ENCODE measurements around the gene PGP.
A peak's percentile ranks its signal among the peaks of the same experiment; 100 is the strongest.

The PGP gene

DNA sequence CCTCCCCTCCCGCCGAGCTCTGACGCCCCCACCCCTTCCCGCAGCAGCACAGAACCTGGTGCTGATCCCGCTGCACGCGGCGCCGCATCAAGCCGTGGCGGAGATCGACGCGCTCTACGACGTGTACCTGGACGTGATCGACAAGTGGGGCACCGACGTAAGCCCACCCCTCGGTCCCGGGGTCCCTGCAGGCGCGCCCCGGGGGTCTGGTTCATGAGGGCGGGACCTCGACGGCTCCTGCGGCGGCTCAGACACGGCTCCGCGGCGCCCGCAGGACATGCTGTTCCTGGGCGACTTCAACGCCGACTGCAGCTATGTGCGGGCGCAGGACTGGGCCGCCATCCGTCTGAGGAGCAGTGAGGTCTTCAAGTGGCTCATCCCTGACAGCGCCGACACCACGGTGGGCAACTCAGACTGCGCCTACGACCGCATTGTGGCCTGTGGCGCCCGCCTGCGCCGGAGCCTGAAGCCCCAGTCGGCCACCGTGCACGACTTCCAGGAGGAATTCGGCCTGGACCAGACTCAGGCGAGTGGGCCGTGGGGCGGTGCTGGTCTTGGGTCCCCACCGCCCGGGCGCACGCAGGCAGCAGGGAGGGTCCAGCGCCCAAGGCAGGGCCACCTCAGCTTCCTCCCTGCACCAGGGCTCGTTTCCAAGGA, 23.0 kb upstream of the PGP start:
- peak; percentile 43 for DNase-seq (ENCODE audit: low read depth, low spot score)

DNA sequence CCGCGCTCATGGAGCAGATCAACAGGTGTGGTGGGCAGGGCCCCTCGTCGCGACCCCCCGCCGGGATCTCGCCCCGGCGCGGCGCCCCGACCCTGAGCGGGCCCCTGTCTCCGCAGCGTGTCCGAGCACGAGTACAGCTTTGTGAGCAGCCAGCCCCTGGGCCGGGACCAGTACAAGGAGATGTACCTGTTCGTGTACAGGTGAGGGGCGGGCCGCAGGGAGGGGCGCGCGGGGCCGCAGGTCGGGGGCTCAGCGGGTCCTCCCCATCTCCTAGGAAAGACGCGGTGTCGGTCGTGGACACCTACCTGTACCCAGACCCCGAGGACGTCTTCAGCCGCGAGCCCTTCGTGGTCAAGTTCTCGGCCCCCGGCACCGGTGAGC, 22.5 kb upstream of the PGP start:
- no peak for DNase-seq (ENCODE audit: low read depth, low spot score)

DNA sequence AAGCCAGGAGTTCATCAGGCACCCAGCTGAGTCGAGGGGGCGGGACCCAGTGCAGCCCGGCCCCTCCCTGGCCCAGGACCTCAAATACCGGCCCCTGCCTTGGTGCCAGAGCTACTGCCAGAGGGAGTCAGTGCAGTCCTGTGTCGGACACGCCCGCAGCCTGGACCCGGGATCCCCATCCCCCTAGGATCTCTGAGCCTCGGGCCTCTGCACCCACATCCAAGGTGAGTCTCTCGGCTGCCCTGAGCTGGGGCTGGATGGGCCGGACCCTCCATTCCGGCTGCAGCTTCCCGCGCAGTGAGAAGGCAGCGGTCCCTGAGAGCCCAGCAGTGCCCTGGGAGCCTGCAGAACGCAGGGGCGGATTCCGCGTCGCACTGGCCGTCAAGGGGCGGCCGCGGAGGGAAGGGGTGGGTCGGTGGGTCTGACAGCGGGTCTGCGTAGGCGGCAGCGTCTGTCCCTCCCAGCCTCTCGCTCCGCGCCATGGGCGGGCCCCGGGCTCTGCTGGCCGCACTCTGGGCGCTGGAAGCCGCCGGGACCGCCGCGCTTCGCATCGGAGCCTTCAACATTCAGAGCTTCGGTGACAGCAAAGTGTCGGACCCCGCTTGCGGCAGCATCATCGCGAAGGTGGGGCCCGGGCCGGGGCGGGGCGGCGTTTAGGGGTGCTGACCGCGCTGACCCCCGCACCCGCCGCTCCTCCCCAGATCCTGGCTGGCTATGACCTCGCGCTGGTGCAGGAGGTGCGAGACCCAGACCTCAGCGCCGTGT, 21.9 kb upstream of the PGP start, which contains the start of gene DNASE1L2:
TSS of gene DNASE1L2 (plus strand) at position 108 of the 765 bp plus-strand sequence. CDS start at position 481, 373 bp downstream.
- DNase-seq (ENCODE audit: low read depth, low spot score): peak; percentile 57

DNA sequence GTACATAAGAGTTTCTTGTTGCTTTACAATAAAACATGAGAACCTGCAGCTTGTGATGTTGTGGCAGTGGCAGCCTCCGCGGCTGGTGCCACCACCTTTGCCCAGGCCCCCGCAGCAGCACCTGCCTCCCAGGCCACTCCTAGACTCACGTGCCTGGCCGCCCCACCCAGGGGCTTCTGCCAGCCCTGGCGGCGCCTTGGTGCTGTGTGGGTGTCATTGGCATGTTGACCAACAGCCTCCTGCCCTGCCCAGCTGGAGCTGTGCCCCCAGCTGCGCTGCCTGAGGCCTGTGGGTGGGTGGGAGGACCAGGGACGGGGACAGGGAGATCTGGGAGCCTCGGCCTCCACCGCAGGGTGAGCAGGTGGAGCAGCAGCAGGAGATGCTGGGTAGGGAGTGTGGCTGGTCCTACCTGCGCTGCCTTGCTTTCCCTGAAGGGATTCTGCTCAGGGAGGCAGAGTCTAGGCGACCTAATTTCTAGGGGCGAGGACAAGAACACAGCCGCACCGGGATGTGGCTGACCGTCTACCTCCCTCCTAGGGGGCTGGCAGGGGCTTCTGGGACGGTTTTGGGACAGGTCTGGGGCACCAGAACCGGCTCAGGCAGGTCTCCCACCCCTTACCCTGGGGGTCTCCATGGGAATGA, 21.2 kb upstream of the PGP start:
- no peak for DNase-seq (ENCODE audit: low read depth, low spot score)

DNA sequence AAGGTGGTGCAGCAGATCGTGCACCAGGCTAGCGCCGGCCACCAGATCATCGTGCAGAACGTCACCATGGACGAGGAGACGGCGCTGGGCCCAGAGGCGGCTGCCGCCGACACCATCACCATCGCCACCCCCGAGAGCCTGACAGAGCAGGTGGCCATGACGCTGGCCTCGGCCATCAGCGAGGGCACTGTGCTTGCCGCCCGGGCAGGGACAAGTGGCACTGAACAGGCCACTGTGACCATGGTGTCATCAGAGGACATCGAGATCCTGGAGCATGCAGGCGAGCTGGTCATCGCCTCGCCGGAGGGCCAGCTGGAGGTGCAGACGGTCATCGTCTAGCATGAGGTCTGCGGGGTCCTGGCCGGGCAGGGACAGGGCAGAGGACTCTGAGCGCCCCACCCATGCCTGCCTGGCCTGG, 20.6 kb upstream of the PGP start:
- DNase-seq (ENCODE audit: low read depth, low spot score): no peak

DNA sequence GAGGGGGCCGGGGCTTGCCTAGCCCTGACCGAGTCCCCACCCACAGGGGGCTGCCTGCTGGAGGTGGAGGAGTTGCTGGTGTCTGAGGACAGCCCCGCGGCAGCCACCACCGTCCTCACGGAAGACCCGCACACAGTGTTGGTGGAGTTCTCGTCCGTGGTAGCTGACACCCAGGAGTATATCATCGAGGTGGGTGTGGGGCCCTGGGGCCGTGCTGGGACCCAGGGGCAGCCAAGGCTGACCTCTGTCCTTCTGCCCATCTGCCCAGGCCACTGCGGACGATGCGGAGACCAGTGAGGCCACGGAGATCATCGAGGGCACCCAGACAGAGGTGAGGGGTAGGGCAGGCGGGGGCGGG, 20.2 kb upstream of the PGP start:
- no peak for DNase-seq (ENCODE audit: low read depth, low spot score)

DNA sequence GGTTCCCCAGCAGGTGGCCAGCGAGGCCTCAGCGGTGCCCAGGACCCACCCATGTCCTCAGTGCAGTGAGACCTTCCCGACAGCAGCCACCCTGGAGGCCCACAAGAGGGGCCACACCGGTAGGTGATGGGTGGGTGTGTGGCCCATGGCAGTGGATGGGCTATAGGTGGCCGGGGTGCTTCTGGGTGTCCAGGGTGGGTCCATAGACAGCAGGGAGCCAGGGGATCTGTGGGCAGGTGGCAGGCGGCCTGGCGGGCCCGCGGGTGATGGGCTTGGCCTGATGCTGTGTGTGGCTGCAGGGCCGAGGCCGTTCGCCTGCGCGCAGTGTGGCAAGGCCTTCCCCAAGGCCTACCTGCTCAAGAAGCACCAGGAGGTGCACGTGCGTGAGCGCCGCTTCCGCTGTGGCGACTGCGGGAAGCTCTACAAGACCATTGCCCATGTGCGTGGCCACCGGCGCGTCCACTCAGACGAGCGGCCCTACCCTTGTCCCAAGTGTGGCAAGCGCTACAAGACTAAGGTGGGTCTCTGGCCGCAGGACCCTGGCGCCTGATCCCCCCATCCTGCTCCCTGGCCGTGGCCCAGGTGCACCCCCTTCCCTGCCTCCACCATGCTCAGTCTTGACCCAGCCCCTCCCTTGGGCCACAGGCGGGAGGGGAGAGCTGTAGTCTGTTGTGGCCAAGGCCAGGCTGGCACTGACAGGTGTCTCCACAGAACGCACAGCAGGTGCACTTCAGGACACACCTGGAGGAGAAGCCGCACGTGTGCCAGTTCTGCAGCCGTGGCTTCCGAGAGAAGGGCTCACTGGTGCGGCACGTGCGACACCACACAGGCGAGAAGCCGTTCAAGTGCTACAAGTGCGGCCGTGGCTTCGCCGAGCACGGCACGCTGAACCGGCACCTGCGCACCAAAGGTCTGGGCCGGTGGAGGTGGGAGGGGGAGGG, 19.5 kb upstream of the PGP start:
- no peak for DNase-seq (ENCODE audit: low read depth, low spot score)

DNA sequence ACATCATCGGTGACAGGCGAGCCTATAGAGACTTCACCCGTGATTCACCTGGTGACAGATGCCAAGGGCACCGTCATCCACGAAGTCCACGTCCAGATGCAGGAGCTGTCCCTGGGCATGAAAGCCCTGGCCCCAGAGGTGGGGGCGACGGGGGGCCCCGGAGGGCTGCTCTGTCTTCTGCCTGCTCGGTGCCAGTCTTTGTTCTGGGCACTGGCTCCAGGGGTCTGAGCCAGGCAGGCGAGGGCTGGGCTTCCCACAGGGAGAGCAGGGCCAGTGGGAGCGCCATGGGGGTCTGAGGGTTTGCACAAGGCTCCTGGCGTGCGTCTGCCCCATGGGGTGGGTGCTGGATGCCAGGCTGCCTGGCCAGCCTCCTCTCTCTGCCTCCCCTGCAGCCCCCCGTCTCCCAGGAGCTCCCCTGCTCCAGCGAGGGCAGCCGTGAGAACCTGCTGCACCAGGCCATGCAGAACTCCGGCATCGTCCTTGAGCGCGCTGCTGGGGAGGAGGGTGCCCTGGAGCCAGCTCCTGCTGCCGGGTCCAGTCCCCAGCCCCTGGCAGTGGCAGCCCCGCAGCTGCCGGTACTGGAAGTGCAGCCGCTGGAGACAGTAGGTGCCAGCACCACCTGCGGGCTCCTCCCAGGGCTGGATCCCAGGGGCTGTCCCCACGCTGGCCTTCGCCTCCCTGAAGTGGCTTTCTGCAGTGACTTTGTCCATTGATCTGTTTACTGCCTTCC, 18.6 kb upstream of the PGP start:
- no peak for DNase-seq (ENCODE audit: low read depth, low spot score)

DNA sequence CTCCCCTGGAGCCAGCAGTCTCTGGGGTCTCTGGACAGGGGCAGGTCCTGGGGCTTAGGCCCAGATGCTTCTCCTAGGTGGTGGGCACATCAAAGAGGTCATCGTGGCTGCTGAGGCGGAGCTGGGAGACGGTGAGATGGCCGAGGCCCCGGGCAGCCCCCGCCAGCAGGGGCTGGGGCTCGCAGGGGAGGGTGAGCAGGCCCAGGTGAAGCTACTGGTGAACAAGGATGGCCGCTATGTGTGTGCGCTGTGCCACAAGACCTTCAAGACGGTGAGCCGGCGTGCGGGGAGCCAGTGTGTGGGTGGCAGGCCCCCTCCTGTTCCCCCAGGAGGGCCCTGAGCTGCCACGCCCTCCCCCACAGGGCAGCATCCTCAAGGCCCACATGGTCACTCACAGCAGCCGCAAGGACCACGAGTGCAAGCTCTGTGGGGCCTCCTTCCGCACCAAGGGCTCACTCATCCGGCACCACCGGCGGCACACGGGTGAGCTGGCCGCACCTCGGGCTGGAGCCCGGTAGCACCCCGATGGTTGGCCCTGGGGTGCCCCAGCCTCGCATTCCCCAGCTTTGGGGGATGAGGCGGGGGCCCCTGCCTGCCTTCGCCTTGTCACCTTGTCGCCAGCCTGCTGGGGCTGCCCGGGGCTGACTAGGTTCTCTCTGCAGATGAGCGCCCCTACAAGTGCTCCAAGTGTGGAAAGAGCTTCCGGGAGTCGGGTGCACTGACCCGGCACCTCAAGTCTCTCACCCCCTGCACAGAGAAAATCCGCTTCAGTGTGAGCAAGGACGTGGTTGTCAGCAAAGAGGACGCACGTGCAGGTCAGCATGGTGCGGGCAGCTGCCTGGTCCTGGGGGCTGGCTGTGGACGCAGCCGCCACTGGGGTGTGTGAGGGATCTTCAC, 17.7 kb upstream of the PGP start:
- DNase-seq (ENCODE audit: low read depth, low spot score): no peak

DNA sequence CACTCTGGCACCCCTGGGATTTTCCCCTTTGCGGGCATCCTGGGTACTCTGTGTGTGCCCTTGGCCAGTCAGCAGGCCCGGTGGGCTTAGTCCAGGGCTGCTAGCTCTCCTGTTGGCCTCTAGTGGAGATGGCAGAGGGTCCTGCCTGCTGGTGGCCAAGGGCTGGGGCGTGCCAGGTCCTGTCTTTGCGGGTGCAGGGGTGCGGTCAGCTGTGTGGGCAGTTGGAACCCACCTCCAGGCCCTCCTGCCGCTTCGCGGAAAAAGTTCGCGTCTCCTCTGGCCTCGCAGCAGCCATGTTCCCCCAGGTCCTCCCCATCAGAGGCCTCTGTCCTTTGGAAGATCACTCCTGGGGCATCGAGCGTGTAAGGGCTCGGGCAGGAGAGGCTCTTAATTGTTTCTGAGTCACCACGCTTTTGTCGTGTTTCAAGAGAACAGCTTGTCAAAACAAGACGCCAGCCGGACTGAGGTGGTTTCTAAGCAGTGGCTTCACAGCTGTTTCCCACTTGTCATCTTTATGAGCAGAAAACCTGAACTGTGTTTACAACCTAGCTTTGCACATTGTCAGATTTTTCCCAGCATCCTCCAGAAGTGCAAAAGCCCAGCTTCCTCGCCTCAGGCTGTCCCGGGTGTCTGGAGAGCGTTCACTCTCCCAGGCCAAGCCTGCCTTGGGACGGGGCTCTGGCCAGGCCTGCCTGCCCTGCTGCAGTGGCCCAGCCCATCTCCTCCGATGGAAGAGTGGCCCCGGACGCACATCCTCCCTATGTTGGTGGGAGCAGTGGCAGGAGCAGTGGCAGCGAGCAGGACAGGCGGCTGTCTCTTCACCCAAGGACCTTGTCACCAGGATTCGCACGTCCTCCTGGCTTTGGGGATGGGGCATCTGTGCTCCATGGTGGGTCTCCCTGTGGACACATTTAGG, 16.6 kb upstream of the PGP start:
- DNase-seq (ENCODE audit: low read depth, low spot score): peak; percentile 68

DNA sequence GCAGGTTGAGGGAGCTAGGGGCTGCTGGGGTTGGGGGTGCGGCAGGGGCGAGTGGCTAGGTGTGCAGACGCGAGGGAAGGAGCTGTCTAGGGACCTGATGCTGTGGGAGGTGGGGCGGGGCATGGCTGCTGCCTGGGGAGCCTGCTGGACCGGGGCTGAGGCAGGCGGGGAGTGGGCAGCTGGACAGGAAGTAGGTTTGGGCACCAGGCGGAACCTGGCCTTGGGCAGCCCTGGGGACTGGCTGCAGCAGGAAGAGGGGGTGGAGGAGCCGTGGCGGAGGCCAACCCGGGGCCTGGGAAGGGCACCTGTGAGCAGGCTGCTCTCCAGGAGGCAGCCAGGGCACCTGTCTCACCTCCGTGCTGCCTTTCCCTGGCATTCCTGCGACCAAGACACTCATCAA, 15.7 kb upstream of the PGP start:
- DNase-seq (ENCODE audit: low read depth, low spot score): no peak

DNA sequence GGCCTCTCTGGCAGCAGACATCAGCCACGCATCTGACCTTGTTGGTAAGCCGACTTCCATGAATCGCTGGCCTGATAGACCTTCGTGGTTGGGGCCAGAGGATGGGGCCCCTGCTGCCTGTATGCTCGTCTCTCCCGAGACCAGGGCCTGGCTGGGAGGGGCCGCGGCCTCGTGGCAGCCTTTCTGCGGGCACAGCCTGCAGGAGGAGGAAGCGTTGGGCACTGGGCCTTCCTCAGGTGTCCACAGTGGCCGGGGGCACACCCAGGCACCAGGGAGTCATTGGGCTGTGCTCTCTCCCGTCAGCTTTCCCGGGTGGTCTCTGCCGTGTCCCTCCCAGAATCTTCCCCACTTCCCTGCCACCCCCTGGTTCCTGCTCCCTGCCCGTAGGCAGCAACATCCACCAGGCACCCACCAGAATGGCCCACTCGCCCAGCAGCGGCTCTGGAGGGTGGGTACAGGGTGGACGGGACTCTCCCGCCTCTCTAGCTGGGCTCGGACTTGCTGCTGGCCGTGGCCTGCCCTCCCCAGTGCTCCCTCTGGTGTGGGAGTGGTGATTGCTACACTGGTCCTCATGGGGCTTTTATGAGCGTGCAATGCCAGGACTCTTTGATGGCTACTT, 15.1 kb upstream of the PGP start:
- DNase-seq (ENCODE audit: low read depth, low spot score): no peak

DNA sequence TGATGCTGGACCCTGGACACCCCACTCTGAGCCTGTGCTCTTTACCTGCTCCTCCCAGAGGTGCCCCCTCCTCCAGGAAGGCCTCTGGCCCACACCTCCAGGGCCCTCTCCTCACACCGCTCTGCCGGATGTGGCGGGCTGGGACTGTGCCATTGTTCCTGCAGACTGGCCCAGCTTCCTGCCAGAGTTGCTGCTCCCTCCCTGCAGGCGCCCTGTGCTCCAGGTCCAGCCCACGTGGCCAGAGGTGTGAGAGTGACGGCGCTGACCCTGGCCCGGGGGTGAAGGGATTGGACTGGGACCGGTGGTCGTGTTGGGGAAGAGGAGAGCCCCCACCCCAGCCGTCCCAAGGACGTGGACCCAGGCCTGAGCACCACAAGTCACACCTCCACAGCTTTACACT, 14.5 kb upstream of the PGP start:
- DNase-seq (ENCODE audit: low read depth, low spot score): no peak

DNA sequence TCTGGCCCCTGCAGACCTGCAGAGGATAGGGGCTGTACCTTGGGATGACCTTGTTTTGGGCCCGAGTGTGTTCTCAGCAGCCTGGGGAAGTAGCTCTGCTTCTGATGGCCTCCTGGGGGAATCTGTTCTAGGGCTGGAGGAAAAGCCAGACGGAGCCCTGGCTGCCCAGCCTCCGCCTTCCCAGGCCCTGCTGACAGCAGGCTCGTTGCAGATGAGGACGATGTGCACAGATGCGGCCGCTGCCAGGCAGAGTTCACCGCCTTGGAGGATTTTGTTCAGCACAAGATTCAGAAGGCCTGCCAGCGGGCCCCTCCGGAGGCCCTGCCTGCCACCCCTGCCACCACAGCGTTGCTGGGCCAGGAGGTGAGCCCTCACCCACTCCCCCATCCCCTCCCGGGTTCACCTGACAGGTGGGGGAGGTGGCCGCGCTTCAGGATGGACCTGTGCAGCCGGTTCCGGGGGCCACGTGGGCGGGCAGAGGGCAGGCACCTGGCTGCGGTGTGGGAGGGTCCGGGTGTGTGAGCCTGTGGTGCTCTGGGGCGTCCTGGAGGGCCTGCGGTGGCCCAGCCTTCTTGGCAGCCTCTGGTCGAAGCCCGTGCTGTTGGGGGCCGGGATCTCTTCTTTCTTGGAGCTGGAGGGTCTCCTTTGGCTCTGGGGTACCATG, 13.7 kb upstream of the PGP start:
- no peak for DNase-seq (ENCODE audit: low read depth, low spot score)

DNA sequence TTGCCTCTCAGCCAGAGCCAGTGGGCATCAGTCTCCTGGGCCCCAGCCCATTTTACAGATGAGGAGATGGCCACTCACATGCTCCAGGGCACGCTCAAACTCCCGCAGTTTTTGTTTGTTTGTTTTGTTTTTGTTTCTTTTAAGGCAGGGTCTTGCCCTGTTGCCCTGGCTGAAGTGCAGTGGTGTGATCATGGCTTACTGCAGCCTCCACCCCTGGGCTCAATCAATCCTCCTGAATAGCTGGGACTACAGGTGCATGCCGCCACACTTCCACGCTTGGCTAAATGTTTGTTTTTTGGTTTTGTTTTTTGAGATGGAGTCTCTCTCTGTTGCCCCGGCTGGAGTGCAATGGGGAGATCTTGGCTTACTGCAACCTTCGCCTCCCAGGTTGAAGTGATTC, 12.3 kb upstream of the PGP start:
- no peak for DNase-seq (ENCODE audit: low read depth, low spot score)

DNA sequence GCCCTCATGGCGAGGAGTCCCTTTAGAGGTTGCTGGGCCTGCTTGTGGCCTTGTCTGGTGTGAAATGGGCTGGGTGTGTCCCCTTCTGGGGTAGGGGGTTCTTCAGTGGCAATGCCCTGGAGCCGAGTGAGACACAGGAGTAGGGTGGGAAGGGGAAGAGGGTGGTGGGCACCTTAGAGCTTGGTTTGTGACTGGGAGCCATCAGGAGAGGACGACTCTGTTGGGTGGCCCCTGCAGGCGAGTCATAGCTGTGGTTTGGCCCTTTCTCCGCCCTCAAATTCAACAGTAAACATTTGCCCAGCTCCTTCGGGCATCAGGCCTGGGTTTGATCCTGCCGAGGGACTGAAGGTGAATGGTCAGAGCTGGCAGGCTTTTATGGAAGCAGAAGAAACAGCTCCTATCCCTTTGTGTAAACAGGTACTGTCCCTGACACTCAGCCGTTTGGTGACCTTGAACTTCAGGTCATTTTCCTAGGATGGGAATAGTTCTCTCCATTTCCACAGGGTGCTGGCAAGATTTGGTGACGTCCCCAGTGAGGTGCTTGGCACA, 11.7 kb upstream of the PGP start:
- no peak for DNase-seq (ENCODE audit: low read depth, low spot score)

DNA sequence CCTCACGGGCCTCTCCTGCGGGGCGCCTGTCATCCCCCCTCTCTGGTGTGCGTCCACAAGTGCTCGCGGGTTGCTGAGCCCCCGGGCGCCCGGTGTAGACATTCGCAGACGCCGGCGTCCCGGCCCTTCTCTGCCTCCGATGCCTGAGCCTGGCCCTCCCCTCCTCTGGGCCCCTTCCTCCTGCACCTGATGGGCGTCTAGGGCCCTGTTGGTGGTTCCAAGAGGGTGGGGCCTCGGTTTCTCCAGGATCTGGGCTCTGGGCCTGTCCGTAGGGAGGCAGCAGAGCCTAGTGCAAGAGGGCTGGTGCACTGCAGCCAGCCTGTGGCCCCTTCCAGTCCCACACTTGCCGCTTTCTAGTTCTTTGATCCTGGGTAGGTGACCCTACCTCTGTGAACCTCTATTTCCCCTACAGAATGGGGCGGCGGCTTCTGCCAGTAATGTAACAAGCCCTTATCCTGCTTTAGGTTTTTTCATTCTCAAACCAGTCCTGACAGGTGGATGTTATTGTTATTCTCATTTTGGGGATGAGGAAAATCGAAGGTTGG, 9.4 kb upstream of the PGP start:
- DNase-seq (ENCODE audit: low read depth, low spot score): peak; percentile 70

All from astrocyte of the hippocampus (primary cell).